Activated naive CD4-positive, alpha-beta T cell treated with anti-CD3 and anti-CD28 coated beads, Interleukin-2, amount 50 U/mL, for 72 hours (primary cell): ENCODE measurements around the gene ZC2HC1B. TPM values are rescaled to one million over a fixed set of nuclear protein-coding genes. Genes with fewer than 3 reads are reported as not detected.

Experiments used
- ATAC-seq, 2 donors: fragments of 150-1000 bp; cut with Tn5 transposase; 2 replicates each; pipeline ENCODE4 v1.10.0; 2021; ENCODE audit warnings: mild to moderate bottlenecking in 2 of 2, moderate library complexity in 2 of 2
- DNase-seq, 2 donors: peaks; one replicate each; pipeline ENCODE4 v3.0.0; 2021 to 2022; ENCODE audit warnings: low spot score in 2 of 2
- H3K27ac Mint-ChIP-seq, 2 donors: one replicate each; pipeline ENCODE4 v1.8.0; 2022; ENCODE audit warnings: mild to moderate bottlenecking in 2 of 2, mixed read lengths in 2 of 2
- H3K36me3 Mint-ChIP-seq, 2 donors: one replicate each; pipeline ENCODE4 v1.8.0; 2022; ENCODE audit warnings: mixed read lengths in 2 of 2
- H3K9me3 Mint-ChIP-seq, 2 donors: one replicate each; pipeline ENCODE4 v1.8.0; 2022; ENCODE audit warnings: mixed read lengths in 2 of 2
- total RNA-seq, 2 donors: library from RNA; stranded (reverse); gene quantifications; one replicate each; pipeline ENCODE4 v1.2.3, GENCODE V29; 2022

Gene ZC2HC1B
- total RNA-seq, 2 donors from 2014 or later = not detected

DNA sequence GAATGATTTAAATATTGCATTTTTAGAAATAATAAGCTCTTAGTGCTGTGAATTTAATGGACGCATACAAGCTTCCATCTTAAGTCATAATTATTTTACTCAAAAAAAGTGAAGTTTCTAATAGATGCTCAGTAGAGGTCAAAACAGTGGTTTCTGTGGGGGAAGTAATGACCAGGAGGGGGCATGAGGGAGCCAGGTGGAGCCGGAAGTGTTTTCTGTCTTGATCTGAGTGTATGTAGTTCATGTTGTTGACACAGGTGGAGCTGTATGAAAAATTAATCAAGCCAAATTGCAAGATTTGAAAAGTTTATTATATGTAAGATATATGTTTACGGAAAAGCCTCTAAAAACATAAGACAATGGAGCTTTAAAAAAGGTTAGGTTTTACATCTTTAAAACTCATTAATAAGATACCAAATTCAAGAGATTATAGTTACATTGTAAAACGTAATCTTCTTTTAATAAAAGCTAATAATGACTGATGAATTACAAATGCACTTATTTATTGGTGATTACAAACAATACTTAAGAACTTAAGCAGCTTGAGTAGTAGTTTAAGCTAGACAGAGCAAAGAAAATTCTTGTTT is 75.8 kb downstream of the ZC2HC1B start:
- peak in 1 of 2 donors; percentile 61 for DNase-seq
- no peaks in the 10 kb centered on the region for H3K36me3 Mint-ChIP-seq
- H3K27ac Mint-ChIP-seq = no peak overlapping the region
- ATAC-seq = peak; percentile 82 to 89
- H3K9me3 Mint-ChIP-seq = no peaks in the 10 kb centered on the region

DNA sequence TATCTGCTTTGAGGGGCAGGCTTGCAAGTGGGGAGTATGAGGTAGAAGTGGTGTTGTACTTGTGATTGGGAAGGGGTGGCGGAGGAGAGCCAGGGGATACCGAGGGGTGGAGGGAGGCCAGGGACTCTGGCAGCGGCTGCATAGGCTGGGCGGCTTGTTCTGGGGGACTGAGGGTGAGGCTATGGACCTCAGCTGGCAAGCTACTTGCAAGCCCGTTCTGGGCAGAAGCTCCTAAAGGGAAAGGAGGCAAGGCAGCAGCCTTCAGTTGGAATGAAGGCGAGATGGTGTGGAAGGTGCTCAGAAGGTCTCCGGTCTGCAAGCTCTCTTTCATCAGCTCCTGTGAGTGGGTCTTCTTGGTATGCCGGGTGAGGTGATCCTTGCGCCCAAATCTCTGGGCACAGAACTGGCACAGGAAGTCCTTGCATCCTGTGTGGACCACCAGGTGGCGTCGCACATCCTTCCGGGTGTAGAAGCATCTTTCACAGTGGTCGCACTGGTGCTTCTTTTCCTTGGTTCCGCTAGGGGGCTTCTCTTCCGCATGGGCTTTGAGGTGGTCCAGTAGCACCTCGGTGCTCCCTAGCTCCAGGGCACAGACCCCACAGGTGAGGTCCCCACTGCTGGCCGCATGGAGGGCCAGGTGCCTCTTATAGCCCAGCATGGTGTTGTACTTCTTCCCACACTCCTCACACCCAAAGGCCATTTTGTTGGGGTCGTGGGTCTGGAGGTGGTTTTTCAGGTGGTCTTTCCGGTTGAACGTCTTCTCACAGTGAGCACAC is 77.8 kb downstream of the ZC2HC1B start:
- peak overlapping the region in 1 of 2 donors; percentile 43 for H3K27ac Mint-ChIP-seq
- DNase-seq (peak in 1 of 2 donors; percentile 67), ATAC-seq (peak; percentile 65 to 79)
- no peaks in the 10 kb centered on the region for H3K36me3 Mint-ChIP-seq
- peaks cover 0 to under 1% of the 10 kb centered on the region in 2 donors for H3K9me3 Mint-ChIP-seq

DNA sequence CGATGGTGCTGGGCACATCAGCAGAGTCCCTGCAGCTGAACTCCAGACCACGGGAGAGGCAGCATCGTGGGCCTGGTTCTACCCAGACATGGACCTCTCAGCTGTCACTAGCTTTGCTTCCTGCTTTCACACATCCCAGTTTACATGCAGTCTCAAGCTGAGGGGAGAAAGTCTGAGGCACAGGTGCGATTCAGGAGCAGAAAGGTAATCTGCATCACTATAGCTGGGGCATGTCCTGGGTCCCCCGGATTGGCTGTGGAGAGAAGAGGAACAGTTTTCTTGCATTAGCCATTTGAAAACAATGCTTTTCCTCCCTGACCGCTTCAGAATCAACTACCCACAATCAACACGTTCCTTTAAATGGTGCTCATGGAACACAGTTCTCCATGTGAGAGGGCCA is 83.9 kb downstream of the ZC2HC1B start:
- peaks cover 0 to 10% of the 10 kb centered on the region in 2 donors for H3K36me3 Mint-ChIP-seq
- ATAC-seq (no peak), DNase-seq (no peak)
- H3K9me3 Mint-ChIP-seq = peaks cover 0 to 6% of the 10 kb centered on the region in 2 donors
- no peak overlapping the region for H3K27ac Mint-ChIP-seq

DNA sequence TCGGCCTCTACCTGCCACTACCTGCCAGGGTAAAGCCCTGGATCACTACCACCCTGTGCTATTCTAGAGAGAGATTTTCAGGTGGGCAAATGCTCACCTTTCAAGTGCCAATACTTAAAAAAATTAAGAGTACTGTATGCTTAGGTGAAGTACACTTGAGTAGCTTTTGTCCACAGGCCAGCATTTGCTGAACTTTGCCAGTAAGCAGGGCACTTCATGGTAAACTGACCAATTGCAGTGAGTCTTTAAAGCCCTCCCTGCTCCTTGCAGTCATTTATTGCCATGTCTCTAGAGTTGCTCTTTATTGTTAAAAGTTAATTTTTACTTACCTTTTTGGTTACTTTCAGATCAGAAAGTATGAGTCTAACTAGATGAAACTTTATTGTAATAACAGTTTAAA is 85.3 kb downstream of the ZC2HC1B start:
- H3K36me3 Mint-ChIP-seq = peaks cover 0 to 10% of the 10 kb centered on the region in 2 donors
- no peak overlapping the region for H3K27ac Mint-ChIP-seq
- ATAC-seq (no peak), DNase-seq (no peak)
- H3K9me3 Mint-ChIP-seq = peaks cover 0 to 6% of the 10 kb centered on the region in 2 donors

DNA sequence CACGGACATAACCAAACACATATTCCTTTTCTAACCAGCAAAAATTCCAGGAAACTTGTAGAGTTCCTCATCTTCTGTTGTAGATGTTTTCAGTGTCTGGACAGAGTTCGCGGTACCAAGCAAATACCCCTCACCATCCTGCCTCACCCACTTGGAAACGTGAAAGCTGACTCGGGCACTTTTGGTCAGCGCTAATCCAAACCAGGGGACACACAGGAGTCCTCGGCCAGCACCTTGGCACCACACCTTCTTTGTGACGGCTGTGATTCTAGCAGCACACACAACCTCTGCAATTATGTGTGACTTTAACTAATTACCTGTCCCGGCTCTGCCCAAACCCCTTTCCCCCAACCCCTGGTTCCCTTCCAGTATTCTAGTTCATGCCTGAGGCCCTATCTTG is 85.7 kb downstream of the ZC2HC1B start:
- no peak for DNase-seq
- Mint-ChIP-seq H3K36me3 (peaks cover 0 to 10% of the 10 kb centered on the region in 2 donors), H3K27ac (no peak overlapping the region), H3K9me3 (peaks cover 0 to 6% of the 10 kb centered on the region in 2 donors)
- ATAC-seq = no peak

DNA sequence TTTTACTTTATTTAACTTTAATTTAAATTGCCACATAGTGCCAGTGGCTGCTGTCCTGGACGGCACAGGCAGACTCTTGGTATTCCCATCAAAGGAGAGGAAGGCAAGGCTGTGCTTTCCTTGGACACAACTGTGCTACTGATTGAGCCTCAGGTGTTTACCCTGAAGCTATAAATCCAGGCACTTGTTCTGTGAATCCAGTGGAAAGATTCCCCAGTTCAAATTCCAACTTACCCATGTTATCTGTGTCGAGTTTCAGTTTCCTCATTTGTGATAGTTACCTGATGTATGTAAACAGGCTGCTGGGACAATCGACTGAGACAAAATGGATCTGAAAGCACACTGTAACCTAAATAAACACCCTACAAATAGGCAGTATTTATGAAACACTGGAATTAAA is 86.6 kb downstream of the ZC2HC1B start:
- no peak overlapping the region for H3K27ac Mint-ChIP-seq
- ATAC-seq (no peak), DNase-seq (no peak)
- peaks cover 0 to 6% of the 10 kb centered on the region in 2 donors for H3K9me3 Mint-ChIP-seq
- peaks cover 0 to 10% of the 10 kb centered on the region in 2 donors for H3K36me3 Mint-ChIP-seq

DNA sequence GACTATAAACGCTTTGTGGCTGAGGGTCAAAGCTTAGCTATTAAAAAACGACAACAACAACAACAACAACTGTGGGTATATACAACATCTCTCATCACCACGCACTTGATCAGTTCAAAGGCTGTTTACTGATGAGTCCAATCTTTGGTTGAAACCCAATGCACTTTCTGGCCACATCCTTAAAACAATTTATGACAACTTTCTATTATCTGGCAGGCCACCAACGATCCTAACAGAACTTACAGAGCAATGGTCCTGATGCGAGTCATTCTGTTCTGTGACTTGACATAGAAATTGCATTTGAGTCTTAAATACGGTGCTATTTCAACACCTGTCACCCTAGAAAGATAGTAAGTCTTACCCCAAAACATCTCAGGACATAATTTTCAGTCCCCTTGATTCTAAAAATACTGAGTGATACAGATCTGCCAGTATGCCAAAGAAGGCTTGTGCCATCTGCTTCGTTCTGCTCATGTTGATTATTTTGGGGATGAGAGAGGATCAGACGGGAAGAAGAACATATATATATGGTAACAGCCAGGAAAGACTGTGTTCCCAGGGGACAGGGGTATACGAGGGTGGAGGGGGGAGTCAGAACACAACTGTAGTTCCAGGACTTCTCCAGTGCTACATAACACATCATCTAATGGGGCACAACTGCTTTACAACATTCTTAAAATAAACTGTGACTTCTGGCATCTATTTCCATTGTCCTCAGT is 87.9 kb downstream of the ZC2HC1B start:
- peaks cover 0 to 4% of the 10 kb centered on the region in 2 donors for H3K9me3 Mint-ChIP-seq
- no peak for DNase-seq
- H3K36me3 Mint-ChIP-seq = peaks cover 0 to 9% of the 10 kb centered on the region in 2 donors
- no peak overlapping the region for H3K27ac Mint-ChIP-seq
- no peak for ATAC-seq

DNA sequence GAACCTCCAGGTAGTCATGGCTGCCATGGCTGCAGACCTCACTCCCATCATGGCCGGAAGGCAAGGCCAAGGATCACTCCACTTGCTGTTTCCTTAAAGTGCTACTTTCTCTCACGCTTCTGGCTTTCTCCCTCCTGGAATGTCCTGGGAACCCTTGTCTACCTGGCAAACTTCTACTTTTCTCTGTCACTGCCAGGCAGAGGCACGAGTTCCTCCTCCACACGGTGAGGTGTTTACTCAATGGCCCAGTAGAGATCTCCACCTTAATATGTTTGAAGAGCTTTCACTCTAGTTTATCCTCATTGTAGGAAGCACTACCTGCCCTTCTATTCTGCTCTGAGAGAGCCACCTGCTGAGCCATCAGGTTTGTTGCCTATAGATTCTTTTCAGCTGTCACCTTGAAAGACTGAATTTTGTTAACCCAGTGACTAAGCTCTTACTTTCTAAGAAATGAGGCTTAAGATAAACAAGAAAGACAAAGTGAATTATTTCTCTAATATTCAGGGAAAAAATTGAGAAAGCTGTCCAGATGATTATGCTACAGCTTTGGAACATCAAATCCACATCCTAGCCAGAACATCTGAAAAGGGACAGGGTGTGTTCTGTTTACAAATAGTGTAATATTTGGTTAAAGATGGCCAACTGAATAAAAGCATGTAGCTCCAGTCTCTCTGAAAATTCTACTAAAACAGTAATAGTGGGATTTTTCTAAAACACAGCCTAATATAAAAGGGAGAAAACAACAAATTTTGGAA is 88.8 kb downstream of the ZC2HC1B start:
- Mint-ChIP-seq H3K9me3 (no peaks in the 10 kb centered on the region), H3K36me3 (no peaks in the 10 kb centered on the region), H3K27ac (no peak overlapping the region)
- no peak for DNase-seq
- no peak for ATAC-seq

DNA sequence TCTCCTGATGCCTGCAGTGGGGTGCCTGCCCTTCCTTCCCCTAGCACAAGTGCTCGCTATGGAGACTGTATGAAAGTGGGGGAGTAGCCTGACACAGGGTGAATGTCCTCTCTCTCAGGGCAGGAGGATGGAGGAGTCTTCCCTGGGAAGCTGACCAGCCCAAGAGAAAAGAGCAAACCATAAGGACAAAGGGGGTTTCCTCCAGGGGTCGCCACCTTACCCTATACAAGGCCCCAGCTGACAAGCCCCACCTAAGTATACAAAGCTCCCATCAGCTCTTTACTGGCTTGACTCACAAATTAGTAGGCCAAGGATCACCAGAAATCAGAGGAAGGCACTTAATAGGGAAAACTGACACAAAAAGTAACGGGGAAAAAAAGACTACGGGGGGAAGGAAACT is 89.6 kb downstream of the ZC2HC1B start:
- no peak overlapping the region for H3K27ac Mint-ChIP-seq
- no peaks in the 10 kb centered on the region for H3K36me3 Mint-ChIP-seq
- H3K9me3 Mint-ChIP-seq = no peaks in the 10 kb centered on the region
- no peak for DNase-seq
- no peak for ATAC-seq

DNA sequence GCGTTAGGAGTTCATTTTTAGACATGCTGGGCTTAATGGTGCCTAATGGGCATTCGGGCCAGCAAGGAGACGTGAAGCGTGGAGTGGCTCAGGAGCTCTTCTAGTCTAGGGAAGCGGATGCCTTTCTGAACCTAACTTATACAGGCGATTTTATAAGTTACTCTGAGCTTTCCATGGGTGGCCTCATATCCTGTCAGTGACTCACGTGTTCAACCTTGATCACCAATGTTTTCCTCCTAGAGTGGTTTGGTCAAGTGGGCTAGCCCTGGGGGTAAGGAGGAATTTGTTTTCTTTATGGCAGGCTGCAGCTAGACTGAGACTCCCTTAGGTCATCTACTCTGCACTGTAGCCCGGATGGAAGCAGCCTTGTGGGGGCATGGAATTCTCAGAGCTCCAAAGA is 91.7 kb downstream of the ZC2HC1B start:
- no peak overlapping the region for H3K27ac Mint-ChIP-seq
- no peak for ATAC-seq
- no peak for DNase-seq

DNA sequence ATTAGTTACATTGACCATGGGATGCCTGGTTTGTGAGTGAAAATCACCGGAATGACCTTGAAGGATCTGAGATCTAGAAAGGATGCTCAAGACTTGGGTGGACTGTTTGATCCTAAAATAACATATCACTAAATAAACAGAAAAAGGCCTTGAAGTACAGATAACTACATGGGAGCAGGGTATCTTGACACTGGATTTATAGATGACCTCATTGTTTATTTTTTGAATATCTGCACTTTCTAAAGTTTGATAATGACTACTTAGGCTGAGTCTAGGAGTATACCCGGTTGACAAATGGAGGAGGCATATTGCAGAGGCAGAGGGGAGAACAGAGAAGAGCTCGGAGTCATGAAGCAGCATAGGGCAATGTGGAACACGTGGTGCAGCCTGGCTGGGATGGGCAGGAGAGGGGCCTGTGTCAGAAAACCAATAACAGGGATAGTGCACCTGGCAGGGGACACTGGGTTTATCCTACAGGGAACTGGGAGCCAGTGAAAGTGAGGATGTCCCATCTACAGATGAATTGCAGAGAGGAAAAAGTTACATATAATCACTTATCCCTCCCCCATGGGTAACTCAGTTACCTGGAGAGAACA is 93.5 kb downstream of the ZC2HC1B start:
- H3K36me3 Mint-ChIP-seq = no peaks in the 10 kb centered on the region
- ATAC-seq = no peak
- no peaks in the 10 kb centered on the region for H3K9me3 Mint-ChIP-seq
- no peak for DNase-seq
- H3K27ac Mint-ChIP-seq = no peak overlapping the region

More for the DNA sequence above, 91.7 kb downstream of the ZC2HC1B start:
- Mint-ChIP-seq H3K9me3 (no peaks in the 10 kb centered on the region), H3K36me3 (no peaks in the 10 kb centered on the region)

DNA sequence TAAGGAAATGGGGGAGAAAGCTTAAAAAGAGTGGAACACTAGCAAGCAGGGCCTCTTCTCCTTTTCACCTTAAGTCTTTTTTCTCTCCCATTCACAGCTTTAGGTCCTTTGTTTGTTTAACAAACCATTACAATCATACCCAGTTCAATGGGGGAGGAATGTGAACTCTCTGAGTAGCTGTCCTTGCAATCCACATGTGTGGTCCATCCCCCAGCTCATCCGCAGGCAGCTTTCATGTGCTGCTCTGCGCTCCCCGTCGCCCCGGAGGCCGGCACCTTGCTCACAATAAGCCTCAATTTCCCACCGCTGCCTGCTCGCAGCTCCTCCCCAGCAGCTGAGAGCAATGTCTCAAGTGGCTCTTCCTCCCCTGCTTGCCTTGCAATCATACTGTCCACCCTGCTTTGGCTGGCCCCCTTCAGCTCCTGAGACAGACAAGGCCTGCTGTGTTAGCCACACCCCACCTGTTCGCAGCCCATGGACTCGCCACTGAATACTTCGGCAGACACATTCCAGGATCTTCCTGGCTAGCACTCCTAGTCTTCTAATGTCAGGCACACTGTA is 94.6 kb downstream of the ZC2HC1B start:
- Mint-ChIP-seq H3K9me3 (no peaks in the 10 kb centered on the region), H3K36me3 (no peaks in the 10 kb centered on the region), H3K27ac (no peak overlapping the region)
- DNase-seq = no peak
- no peak for ATAC-seq

DNA sequence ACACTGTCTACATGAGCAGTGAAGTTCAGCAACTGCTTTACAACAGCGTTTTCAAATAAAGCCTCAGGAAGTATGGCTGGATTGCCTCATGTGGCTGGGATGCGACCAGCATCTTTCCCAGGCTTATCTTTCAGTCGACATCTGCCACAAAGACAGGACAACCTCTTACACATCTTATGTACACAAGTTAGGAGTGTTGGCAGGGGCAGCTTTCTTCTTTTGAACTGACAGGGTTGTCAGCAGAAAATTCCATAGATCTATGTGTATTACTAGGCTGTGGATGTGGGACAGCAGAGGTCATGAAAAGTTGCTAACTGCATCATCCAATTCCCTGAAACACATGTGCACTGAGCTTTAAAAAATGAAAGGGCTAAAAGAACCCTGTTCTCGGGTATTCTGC is 95.7 kb downstream of the ZC2HC1B start:
- no peak overlapping the region for H3K27ac Mint-ChIP-seq
- no peaks in the 10 kb centered on the region for H3K9me3 Mint-ChIP-seq
- no peak for ATAC-seq
- no peaks in the 10 kb centered on the region for H3K36me3 Mint-ChIP-seq
- no peak for DNase-seq

DNA sequence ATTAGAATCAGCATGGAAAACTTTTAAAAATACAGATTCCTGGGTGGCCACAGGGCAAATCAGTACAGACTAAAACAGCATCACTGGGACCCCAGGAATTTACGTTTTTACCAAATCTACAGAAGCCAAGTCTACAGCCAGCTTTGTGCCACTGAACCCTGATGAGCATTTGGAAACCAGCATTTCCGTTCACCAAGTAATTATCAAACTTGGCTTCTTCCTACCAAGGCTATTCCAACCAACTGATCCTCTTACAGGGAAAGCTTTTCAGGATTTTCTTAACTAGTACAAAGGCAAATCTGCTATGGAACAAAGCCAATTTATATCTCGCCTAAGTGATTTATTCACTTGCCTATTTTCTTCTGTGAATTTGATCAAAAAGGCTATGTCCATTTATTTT is 96.8 kb downstream of the ZC2HC1B start:
- DNase-seq (no peak), ATAC-seq (no peak)
- no peaks in the 10 kb centered on the region for H3K36me3 Mint-ChIP-seq
- H3K27ac Mint-ChIP-seq = no peak overlapping the region
- H3K9me3 Mint-ChIP-seq = no peaks in the 10 kb centered on the region

DNA sequence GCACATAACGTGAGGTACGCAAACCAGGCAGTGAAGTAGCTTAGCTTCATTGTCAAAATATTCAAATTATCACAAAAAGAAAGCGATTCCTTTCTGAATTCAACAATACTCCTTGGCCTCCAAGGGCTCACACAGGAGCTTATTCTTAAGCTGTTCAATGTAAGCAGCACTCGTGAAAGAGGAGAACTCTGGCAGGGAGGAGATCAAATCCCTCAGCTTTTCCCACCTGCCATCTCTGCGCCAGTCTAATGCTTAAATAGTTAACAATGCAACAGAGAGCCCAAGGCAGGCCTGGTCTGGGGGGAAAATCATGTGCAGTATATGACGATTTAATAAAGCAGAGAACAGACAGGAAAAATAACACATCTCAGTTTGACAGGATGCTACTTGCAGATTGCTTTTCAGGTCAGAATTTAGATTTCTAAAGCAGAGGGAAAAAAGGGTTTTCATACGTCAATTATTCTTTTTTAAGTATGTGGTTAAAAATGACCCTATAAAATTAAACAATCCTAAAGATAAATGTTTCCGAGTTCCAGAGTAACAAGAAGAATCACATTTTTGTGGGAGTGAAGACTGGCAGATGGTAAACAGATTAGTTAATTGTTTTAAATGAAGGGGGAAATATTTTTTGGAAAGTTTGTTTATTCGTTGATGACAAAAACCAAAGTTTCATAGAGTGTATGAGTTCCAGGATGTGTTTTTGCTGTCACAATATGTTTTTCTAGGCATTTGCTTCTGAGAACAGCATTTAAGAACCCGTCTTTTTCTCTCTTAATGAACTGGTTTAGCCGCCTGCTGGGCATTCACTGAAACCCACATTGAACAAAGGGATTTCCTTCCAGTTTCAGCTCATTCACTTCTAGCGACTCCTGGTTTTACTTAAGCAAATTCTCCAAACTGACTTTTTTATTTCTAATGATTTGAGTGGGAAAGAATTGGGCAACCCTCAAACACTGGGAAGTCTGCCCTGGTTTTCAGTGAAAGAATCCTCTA is 97.9 kb downstream of the ZC2HC1B start:
- Mint-ChIP-seq H3K27ac (no peak overlapping the region), H3K36me3 (no peaks in the 10 kb centered on the region), H3K9me3 (no peaks in the 10 kb centered on the region)
- ATAC-seq (no peak), DNase-seq (no peak)
